HG03060 (cell line): ENCODE data around the gene ZNF197.
"Not testable (repeated sequence)": the region's sequence is repeated elsewhere in the genome, so short reads cannot be mapped to it uniquely, and the experiment has no call there.

Experiments used
- ATAC-seq: cut with Tn5 transposase; IDR thresholded peaks from one replicate; pipeline ENCODE4 v1.9.1; 2021; ENCODE audit warnings: low read depth, moderate number of reproducible peaks; ENCODE audit not compliant: unreplicated experiment

Gene ZNF197

GRCh38 chr3:44624749-44625480 lies at the start of gene ZNF197:
Gene ZNF197 (plus strand): TSS chr3:44625036. CDS start chr3:44629155, 4,119 bp downstream.
- peak; percentile 70 for ATAC-seq

GRCh38 chr3:44576613-44577012 lies 48.2 kb upstream of the ZNF197 start:
- ATAC-seq, result no peak

GRCh38 chr3:44577354-44577952 lies 47.4 kb upstream of the ZNF197 start:
- not testable (repeated sequence) for ATAC-seq

- ATAC-seq, result not testable (repeated sequence)
These were observed 46.5 kb upstream of the ZNF197 start for GRCh38 chr3:44578316-44578715.

GRCh38 chr3:44578924-44579515 lies 45.8 kb upstream of the ZNF197 start:
- not testable (repeated sequence) for ATAC-seq

- ATAC-seq, result not testable (repeated sequence)
These were observed 45.1 kb upstream of the ZNF197 start for GRCh38 chr3:44579749-44580148.

- not testable (repeated sequence) for ATAC-seq
These were observed 43.9 kb upstream of the ZNF197 start for GRCh38 chr3:44580971-44581370.

- ATAC-seq, result no peak
These were observed 40.0 kb upstream of the ZNF197 start, which contains the start of gene ZNF660 for GRCh38 chr3:44584646-44585501. Gene ZNF660 (plus strand): TSS chr3:44584964. CDS start chr3:44594194, 9,230 bp downstream.

- no peak for ATAC-seq
These were observed 28.2 kb upstream of the ZNF197 start for GRCh38 chr3:44596621-44597020.

- no peak for ATAC-seq
These were observed 23.1 kb upstream of the ZNF197 start for GRCh38 chr3:44601749-44602148.

- no peak for ATAC-seq
These were observed 12.2 kb upstream of the ZNF197 start for GRCh38 chr3:44612678-44613077.

- no peak for ATAC-seq
These were observed 3.9 kb downstream of the ZNF197 start for GRCh38 chr3:44628716-44629115.

GRCh38 chr3:44632193-44632592 lies 7.4 kb downstream of the ZNF197 start:
- ATAC-seq, result no peak

- no peak for ATAC-seq
These were observed 17.5 kb downstream of the ZNF197 start for GRCh38 chr3:44642337-44642736.

- ATAC-seq, result no peak
These were observed 18.2 kb downstream of the ZNF197 start for GRCh38 chr3:44643024-44643423.

GRCh38 chr3:44647771-44648170 lies 22.9 kb downstream of the ZNF197 start:
- ATAC-seq, result no peak

- no peak for ATAC-seq
These were observed 23.9 kb downstream of the ZNF197 start, which contains the start of gene ZNF35 for GRCh38 chr3:44648564-44649229. Gene ZNF35 (plus strand): TSS chr3:44648732. CDS start chr3:44651068, 2,336 bp downstream.

GRCh38 chr3:44649709-44650108 lies 24.9 kb downstream of the ZNF197 start:
- ATAC-seq, result no peak

- no peak for ATAC-seq
These were observed 29.2 kb downstream of the ZNF197 start for GRCh38 chr3:44654039-44654438.

GRCh38 chr3:44659015-44659414 lies 34.2 kb downstream of the ZNF197 start:
- ATAC-seq, result no peak
